Measurements from ENCODE around the gene ABHD17C.
"Not testable (repeated sequence)": the region's sequence is repeated elsewhere in the genome, so short reads cannot be mapped to it uniquely, and the experiment has no call there.

Gene ABHD17C

DNA sequence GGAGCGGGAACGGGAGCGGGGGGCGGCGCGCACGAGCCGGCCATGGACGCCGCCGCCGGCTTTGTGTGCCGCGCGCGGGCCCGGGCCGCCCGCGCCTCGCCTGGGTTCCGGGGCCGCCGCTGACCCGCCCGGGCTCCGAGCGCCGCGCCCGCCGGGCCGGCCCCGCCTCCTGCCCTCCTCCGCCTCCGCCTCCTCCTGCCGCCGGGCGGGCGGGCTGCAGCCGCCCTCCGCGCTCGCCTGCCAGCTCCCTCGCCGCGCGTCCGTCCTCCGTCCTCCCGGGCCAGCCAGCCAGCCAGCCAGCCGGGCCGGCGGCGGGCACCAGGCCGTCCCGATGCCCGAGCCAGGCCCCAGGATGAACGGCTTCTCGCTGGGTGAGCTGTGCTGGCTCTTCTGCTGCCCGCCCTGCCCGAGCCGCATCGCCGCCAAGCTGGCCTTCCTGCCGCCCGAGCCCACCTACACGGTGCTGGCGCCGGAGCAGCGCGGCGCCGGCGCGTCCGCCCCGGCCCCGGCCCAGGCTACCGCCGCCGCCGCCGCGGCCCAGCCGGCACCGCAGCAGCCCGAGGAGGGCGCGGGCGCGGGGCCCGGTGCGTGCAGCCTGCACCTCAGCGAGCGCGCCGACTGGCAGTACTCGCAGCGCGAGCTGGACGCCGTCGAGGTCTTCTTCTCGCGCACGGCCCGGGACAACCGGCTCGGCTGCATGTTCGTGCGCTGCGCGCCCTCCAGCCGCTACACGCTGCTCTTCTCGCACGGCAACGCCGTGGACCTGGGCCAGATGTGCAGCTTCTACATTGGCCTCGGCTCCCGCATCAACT, at the start of gene ABHD17C:
TSS of gene ABHD17C (plus strand) at position 212 of the 812 bp plus-strand sequence. CDS start at position 332, 120 bp downstream.
- peak; percentile 52 for DNase-seq (ENCODE audit: low spot score)

- no peak for DNase-seq (ENCODE audit: low spot score)
These were observed 49.5 kb upstream of the ABHD17C start for GRCh38 chr15:80645494-80646065.

- DNase-seq (ENCODE audit: low spot score): not testable (repeated sequence)
These were observed 47.7 kb upstream of the ABHD17C start for GRCh38 chr15:80647424-80647823.

- DNase-seq (ENCODE audit: low spot score): no peak
These were observed 40.8 kb upstream of the ABHD17C start for GRCh38 chr15:80654299-80654698.

DNA sequence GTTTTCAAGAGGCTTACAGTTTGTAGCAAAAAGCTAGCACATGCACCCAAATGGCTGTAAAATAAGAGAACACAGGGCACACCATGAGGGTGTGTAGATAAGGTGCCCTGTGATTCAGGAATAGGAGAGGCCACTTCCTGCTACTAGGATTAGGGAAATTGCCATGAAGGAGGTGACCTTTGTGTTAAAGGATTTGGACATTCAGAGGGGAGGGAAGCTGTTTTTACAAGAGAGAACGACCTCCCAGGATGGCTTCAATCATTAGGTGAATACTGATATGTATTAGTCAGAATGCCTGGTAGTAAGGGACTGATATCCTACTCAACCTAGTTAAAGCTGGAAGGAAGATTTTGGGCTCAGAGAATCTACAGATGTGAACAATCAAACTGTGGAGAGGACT, 35.7 kb upstream of the ABHD17C start:
- no peak for DNase-seq (ENCODE audit: low spot score)

DNA sequence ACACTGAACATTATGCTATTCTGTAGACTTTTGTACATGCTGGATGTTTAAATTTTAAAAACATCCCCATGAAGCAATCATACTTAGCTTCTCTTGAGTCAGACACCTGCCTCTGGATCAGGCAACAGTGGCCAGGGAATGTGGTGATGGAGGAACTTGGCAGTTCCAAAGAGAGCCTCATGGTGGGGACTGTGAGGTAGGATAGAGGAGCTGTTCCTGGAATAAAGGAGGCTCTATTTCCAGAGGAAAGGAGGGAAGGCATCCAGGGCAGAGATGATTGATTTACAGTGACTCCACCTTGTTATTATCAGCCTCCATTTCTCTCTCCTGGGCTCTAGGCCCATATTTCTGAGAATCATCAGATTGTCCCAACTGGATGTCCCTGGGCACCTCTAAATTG, 35.0 kb upstream of the ABHD17C start:
- peak; percentile 7 for DNase-seq (ENCODE audit: low spot score)

GRCh38 chr15:80662129-80662528, 33.0 kb upstream of the ABHD17C start:
- no peak for DNase-seq (ENCODE audit: low spot score)

DNA sequence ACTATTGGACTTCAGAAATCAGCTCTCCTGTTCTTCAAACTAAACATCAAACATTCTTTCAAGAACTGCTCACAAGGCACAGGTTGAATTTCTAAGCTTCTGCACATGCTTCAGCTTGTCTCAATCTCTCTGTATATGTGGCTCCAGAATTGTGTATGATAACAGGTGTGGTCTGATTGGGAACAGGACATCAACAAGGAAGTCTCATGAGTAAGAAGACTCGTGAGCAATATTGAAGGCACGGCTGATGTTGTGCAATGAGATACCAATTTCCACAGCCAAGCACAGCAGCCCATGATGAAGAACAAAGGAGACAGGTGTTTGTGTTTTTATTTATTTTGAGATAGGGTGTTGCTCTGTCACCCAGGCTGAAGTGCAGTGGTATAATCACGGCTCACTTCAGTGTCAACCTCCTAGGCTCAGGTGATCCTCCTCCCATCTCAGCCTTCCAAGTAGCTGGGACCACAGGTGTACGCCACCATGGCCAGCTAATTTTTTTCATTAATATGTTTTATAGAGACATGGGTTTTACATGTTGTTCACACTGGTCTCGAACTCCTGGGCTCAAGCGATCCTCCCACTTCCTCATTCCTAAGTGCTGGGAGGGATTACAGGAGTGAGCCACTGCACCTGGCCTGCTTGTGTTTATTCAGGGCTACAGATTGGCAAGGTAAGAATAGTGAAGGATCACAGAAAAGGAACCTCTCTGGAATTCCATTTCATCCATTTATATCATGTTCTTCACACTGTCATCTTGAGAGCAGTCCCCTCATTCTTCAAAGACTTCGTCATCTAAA, 32.2 kb upstream of the ABHD17C start:
- DNase-seq (ENCODE audit: low spot score): no peak

DNA sequence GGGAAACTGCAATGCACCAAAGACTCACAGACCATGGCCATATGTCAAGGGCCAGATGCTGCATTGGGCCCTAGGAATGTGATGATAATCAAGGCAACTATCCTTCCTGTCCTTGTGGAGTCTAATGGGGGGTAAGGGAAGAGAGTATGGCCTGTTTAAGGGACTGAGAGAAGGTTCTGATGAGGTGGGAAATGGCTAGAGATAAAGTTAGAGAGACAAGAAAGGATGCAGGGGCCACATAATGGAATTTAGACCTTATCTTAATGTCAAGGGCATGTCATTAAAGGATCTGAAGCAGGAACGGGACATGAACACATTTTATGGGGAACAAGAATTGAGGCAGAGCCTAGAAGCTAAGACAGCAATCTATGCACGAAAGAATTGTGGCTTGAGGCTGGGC, 30.0 kb upstream of the ABHD17C start:
- DNase-seq (ENCODE audit: low spot score): no peak

GRCh38 chr15:80667936-80668335, 27.2 kb upstream of the ABHD17C start:
- DNase-seq (ENCODE audit: low spot score): no peak

DNA sequence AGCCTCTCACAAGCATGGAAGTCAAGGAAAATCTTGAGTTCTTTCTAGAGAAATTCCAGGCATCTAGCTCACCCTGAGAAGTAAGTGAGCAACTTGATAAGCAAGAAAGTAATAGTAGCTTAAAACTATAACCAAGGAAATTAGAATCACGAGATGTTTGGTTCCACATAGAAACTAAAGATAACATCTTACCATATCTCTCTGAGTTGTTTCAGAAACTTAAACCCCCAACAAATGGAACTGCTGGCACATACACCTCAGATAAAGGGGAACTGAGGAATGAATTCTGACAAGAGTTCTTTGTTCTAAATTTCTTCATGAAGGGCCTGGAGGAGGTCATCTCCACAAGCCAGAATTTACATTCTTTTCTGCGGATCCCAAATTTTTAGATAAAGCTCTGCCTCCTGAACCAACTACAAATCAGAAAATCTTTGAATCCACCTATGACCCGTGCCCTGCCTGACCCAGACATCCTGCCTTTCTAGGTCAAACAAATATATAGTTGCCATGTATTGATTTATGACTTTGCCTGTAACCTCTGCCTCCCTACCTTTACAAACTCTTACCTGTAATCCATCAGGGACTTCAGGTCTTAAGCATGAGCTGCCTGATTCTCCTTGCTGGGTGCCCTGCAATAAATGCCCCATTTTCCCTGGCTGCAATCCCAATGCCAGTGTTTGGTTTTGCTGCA, 26.4 kb upstream of the ABHD17C start:
- DNase-seq (ENCODE audit: low spot score): no peak

DNA sequence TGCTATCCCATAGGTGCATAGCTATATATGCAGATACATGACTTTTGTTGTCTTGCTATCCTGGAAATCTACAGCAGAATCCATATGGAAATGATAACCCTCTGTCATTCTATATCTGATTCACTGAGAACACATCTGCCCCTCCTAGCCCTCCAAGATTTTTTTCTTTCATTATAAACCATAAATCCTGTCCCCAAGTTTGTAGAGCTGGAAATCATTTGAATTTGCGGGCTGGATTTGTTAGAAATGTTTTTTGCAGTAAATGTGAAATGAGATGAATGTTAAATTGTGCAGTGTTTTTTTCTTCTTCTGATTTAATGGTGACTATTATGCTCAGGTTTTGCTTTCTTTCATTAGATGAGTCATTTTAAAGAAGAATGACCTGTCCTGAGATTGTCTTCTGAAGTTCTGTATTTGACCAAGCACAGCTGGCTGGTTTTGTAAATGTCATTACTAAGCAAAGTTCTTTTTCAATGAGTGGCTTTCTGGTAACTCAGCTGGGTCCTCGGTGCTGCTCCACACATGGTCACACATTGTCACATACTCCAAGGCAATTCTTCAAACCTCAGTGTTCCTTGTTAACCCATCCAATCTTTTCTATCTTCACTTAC, 25.3 kb upstream of the ABHD17C start:
- no peak for DNase-seq (ENCODE audit: low spot score)

DNA sequence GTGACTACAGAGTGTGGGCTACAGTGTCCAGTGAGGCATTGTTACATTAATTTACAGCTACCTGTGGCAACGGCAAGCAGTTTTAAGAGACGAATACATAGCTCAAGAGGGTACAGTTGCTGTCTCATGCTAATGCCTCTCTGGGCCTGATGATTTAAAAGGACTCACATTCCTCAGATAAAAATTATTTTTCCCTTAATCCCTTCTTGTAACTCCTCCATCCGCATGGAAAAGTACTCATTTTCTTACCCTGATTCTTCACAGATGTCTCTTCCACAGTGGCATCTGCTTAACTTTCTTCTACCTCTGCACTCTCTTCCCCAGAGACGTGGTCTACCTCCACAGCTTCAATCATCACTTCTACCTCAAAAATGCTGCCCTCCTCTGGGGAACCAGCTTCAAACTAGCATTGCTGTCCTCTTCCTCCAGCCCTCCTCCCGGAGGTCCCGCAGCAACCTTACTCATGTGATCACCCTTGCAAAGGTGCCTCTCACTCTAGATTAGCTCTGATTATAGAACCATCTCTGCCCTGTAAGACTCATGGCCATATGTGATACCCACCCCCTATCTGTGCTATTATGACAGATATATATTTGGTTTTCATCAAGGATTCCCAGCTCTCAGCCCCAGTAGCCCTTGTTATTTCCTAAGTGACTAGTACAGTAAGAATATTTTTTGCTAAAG, 21.4 kb upstream of the ABHD17C start:
- no peak for DNase-seq (ENCODE audit: low spot score)

GRCh38 chr15:80674245-80674614, 20.9 kb upstream of the ABHD17C start:
- DNase-seq (ENCODE audit: low spot score): no peak

GRCh38 chr15:80677041-80677440, 18.1 kb upstream of the ABHD17C start:
- DNase-seq (ENCODE audit: low spot score): no peak

DNA sequence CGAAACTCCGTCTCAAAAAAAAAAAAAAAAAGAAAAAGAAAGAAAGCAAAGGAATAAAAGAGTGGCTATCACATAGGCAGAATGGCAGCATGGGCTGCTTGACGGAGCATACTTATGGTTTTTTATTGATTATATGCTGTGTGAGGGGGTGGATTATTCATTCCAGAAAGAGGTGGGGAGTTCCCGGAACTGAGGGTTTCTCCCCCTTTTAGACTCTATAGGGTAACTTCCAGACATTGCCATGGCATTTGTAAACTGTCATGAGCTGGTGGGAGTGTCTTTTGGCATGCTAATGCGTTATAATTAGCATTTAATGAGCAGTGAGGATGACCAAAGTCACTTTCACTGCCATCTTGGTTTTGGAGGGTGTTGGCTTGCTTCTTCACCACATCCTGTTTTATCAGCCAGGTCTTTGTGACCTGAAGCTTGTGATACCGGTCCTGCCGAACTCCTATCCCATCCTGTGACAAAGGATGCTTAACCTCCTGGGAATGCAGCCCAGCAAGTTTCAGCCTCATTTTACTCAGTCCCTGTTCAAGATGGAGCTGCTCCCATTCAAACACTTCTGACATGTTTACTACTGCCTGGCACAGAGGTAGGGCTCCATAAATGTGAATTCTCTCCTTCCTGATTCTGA, 15.8 kb upstream of the ABHD17C start:
- no peak for DNase-seq (ENCODE audit: low spot score)

DNA sequence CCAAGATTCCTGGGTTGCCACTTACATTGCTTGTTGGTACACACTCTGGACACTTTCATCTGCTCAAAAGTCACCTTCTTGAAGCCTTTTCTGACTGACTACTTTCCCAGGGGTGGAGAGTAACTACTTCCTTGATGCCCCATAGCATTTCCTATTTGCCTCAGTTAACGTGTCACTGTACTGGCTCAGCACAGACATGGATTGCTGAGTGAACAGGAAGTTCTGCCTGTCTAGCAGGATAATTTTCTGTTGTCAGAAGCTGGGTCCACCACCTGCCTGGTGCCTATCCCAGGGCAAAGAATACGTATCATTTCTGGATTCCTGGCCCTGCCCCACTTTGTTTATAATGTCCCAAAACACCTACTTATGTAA, 15.3 kb upstream of the ABHD17C start:
- no peak for DNase-seq (ENCODE audit: low spot score)

- DNase-seq (ENCODE audit: low spot score): no peak
These were observed 12.9 kb upstream of the ABHD17C start for GRCh38 chr15:80682201-80682600.

DNA sequence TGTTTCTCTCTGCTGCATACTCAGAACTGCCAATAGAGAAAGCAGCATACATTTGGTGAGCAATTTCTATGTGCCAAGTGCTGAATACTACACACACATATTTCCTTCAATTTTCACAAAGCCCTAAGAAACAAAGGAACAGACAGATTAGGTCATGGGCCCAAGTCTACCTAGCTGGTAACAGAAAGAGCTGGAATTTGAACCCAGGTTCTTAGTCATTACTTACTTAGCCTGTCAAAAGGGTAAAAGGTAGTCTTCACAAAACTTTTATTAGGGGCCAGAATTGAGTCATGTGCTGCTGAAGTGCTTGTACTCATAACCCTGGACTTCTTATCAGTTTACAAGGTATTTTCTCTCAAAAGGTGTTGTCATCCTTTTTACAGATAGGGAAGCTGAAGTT, 10.4 kb upstream of the ABHD17C start:
- no peak for DNase-seq (ENCODE audit: low spot score)

- no peak for DNase-seq (ENCODE audit: low spot score)
These were observed 9.5 kb upstream of the ABHD17C start for GRCh38 chr15:80685628-80686027.

DNA sequence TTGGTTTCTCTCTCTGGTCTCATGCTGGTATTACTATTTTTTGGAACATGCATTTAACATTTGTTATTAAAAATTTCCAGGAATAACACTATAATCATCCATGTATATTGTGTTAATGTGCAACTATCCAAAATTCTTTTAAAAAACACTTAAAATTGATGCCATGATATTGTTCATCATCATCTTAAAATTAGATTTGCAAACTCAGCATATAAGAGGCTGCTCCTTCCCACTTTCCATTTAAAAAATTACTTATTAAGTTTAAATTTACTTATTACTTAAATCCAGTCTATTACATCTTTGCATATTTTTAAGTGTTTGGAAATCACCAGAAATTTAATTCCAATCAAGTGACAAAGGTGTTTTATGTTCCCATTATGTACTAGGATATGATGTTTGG, 5.8 kb upstream of the ABHD17C start:
- DNase-seq (ENCODE audit: low spot score): no peak
